K562 (cell line): ENCODE measurements around the gene NOM1.

Experiments used
- CBX3 ChIP-seq, 2 experiments: IDR thresholded peaks; 1 replicate in 1 of 2; 2 replicates in 1 of 2; pipeline ENCODE4 v1.6.1; 2012; ENCODE audit warnings: inconsistent platforms in 2 of 2, low read length in 2 of 2, borderline replicate concordance in 1 of 2, control low read depth in 1 of 2
- EP300 ChIP-seq: IDR thresholded peaks from 2 replicates; pipeline ENCODE4 v1.6.1; 2012; ENCODE audit warnings: low read length, improper control_type of control experiment
- HNRNPUL1 ChIP-seq: fragments of 200-400 bp; formaldehyde crosslinking; IDR thresholded peaks from 2 replicates; pipeline ENCODE4 v1.6.1; 2017; ENCODE audit warnings: low read length
- MEF2D ChIP-seq: conservative IDR thresholded peaks from 2 replicates; pipeline ENCODE4 v1.6.1; 2016; ENCODE audit warnings: low read depth, missing genetic modification characterization, missing compliant biosample characterization
- RNF2 ChIP-seq: sonication (generic); IDR thresholded peaks from 2 replicates; pipeline ENCODE4 v1.6.1; 2016
- TAF7 ChIP-seq: fragments of 450-650 bp; IDR thresholded peaks from 2 replicates; pipeline ENCODE4 v1.6.1; 2016; ENCODE audit warnings: missing genetic modification characterization, missing compliant biosample characterization
- TF ChIP-seq, protein P1 (sequence below): sonication (generic); formaldehyde crosslinking; IDR thresholded peaks from 2 replicates; pipeline ENCODE4 v1.8.0; 2023; ENCODE audit warnings: mild to moderate bottlenecking, missing genetic modification reagents
- TF ChIP-seq, protein P2 (sequence below): fragments of 450-650 bp; IDR thresholded peaks from 2 replicates; pipeline ENCODE4 v1.6.1; 2014; ENCODE audit warnings: low read depth, mild to moderate bottlenecking, moderate library complexity, borderline replicate concordance
- TF ChIP-seq, protein P3 (sequence below), 3 experiments: IDR thresholded peaks in 2 of 3; conservative IDR thresholded peaks in 1 of 3; 2 replicates each; pipeline ENCODE4 v1.5.1; 2011 to 2012; ENCODE audit warnings: low read length in 3 of 3, mild to moderate bottlenecking in 3 of 3, control low read depth in 2 of 3, improper control_type of control experiment in 1 of 3, inconsistent platforms in 1 of 3, low read depth in 1 of 3, mixed read lengths in 1 of 3, moderate library complexity in 1 of 3; ENCODE audit not compliant: insufficient read depth in 2 of 3
- TF ChIP-seq, protein P4 (sequence below): sonication (generic); formaldehyde crosslinking; IDR thresholded peaks from 2 replicates; pipeline ENCODE4 v1.5.0; 2020; ENCODE audit warnings: missing genetic modification reagents
- TF ChIP-seq, protein P5 (sequence below): fragments of 250-450 bp; sonication (Bioruptor Pico); IDR thresholded peaks from 2 replicates; pipeline ENCODE4 v1.8.0; 2022; ENCODE audit warnings: moderate library complexity, mild to moderate bottlenecking, inconsistent platforms

DNA sequence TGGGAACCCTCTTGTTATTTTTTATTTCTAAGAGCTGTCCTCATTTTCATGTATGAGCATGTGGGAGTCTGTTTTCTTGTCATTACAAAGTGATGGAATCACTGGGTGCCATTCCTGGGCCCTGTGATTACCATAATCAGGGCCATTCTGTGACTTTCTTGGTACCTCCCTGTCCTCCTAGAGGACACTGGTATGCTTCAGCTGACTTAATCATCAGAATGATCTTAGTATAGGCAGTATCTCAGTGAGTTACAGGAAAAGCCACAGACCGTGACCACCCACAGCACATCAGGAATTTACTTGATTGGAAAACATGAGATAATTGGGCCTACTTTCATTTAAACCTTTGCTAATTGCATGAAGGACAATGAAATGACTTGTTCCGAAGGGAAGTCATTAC lies 7.2 kb downstream of the NOM1 start:
- TF ChIP-seq, protein P1, sequence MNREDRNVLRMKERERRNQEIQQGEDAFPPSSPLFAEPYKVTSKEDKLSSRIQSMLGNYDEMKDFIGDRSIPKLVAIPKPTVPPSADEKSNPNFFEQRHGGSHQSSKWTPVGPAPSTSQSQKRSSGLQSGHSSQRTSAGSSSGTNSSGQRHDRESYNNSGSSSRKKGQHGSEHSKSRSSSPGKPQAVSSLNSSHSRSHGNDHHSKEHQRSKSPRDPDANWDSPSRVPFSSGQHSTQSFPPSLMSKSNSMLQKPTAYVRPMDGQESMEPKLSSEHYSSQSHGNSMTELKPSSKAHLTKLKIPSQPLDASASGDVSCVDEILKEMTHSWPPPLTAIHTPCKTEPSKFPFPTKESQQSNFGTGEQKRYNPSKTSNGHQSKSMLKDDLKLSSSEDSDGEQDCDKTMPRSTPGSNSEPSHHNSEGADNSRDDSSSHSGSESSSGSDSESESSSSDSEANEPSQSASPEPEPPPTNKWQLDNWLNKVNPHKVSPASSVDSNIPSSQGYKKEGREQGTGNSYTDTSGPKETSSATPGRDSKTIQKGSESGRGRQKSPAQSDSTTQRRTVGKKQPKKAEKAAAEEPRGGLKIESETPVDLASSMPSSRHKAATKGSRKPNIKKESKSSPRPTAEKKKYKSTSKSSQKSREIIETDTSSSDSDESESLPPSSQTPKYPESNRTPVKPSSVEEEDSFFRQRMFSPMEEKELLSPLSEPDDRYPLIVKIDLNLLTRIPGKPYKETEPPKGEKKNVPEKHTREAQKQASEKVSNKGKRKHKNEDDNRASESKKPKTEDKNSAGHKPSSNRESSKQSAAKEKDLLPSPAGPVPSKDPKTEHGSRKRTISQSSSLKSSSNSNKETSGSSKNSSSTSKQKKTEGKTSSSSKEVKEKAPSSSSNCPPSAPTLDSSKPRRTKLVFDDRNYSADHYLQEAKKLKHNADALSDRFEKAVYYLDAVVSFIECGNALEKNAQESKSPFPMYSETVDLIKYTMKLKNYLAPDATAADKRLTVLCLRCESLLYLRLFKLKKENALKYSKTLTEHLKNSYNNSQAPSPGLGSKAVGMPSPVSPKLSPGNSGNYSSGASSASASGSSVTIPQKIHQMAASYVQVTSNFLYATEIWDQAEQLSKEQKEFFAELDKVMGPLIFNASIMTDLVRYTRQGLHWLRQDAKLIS = no peak
- TF ChIP-seq, protein P2, sequence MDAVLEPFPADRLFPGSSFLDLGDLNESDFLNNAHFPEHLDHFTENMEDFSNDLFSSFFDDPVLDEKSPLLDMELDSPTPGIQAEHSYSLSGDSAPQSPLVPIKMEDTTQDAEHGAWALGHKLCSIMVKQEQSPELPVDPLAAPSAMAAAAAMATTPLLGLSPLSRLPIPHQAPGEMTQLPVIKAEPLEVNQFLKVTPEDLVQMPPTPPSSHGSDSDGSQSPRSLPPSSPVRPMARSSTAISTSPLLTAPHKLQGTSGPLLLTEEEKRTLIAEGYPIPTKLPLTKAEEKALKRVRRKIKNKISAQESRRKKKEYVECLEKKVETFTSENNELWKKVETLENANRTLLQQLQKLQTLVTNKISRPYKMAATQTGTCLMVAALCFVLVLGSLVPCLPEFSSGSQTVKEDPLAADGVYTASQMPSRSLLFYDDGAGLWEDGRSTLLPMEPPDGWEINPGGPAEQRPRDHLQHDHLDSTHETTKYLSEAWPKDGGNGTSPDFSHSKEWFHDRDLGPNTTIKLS = no peak
- TF ChIP-seq, protein P3, sequence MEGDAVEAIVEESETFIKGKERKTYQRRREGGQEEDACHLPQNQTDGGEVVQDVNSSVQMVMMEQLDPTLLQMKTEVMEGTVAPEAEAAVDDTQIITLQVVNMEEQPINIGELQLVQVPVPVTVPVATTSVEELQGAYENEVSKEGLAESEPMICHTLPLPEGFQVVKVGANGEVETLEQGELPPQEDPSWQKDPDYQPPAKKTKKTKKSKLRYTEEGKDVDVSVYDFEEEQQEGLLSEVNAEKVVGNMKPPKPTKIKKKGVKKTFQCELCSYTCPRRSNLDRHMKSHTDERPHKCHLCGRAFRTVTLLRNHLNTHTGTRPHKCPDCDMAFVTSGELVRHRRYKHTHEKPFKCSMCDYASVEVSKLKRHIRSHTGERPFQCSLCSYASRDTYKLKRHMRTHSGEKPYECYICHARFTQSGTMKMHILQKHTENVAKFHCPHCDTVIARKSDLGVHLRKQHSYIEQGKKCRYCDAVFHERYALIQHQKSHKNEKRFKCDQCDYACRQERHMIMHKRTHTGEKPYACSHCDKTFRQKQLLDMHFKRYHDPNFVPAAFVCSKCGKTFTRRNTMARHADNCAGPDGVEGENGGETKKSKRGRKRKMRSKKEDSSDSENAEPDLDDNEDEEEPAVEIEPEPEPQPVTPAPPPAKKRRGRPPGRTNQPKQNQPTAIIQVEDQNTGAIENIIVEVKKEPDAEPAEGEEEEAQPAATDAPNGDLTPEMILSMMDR (IDR thresholded peaks at IDR 0.05 in 2 of 3, conservative IDR thresholded peaks at IDR 0.05 in 1 of 3; ENCODE audit: insufficient read depth in 2 of 3, low read depth in 1 of 3, low read length in 3 of 3) = no peak
- no peak for TF ChIP-seq EP300
- TF ChIP-seq, protein P4, sequence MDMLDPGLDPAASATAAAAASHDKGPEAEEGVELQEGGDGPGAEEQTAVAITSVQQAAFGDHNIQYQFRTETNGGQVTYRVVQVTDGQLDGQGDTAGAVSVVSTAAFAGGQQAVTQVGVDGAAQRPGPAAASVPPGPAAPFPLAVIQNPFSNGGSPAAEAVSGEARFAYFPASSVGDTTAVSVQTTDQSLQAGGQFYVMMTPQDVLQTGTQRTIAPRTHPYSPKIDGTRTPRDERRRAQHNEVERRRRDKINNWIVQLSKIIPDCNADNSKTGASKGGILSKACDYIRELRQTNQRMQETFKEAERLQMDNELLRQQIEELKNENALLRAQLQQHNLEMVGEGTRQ (CRISPR knock-in tag) = no peak
- no peak for TF ChIP-seq HNRNPUL1
- no peak for TF ChIP-seq TAF7 (tag)
- TF ChIP-seq CBX3 (IDR thresholded peaks at IDR 0.05; ENCODE audit: borderline replicate concordance in 1 of 2, low read length in 2 of 2) = no peak
- TF ChIP-seq RNF2 = no peak
- TF ChIP-seq MEF2D = no peak
- TF ChIP-seq, protein P5, sequence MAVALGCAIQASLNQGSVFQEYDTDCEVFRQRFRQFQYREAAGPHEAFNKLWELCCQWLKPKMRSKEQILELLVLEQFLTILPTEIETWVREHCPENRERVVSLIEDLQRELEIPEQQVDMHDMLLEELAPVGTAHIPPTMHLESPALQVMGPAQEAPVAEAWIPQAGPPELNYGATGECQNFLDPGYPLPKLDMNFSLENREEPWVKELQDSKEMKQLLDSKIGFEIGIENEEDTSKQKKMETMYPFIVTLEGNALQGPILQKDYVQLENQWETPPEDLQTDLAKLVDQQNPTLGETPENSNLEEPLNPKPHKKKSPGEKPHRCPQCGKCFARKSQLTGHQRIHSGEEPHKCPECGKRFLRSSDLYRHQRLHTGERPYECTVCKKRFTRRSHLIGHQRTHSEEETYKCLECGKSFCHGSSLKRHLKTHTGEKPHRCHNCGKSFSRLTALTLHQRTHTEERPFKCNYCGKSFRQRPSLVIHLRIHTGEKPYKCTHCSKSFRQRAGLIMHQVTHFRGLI (CRISPR knock-in tag) = no peak
